ENCODE results near the gene POLR3B.
A peak's percentile ranks its signal among the peaks of the same experiment; 100 is the strongest.
"Not testable (repeated sequence)": the region's sequence is repeated elsewhere in the genome, so short reads cannot be mapped to it uniquely, and the experiment has no call there.

POLR3B gene

GRCh38 chr12:106465605-106466004 is 108.1 kb downstream of the POLR3B start:
- not testable (repeated sequence) for H3K27ac ChIP-seq (ENCODE audit: low read depth, low read length); H3K9me3 ChIP-seq (ENCODE audit: insufficient read depth, low read depth, low read length); H3K4me3 ChIP-seq (ENCODE audit: low read length); H3K36me3 ChIP-seq (ENCODE audit: insufficient read depth, low read length); H3K27me3 ChIP-seq (ENCODE audit: insufficient read depth, low read length); H3K9ac ChIP-seq (ENCODE audit: low read depth, low read length); H3K4me1 ChIP-seq (ENCODE audit: insufficient read depth, low read length)
- 100% methylated on average over 3 of the region's 4 CpGs for WGBS

DNA sequence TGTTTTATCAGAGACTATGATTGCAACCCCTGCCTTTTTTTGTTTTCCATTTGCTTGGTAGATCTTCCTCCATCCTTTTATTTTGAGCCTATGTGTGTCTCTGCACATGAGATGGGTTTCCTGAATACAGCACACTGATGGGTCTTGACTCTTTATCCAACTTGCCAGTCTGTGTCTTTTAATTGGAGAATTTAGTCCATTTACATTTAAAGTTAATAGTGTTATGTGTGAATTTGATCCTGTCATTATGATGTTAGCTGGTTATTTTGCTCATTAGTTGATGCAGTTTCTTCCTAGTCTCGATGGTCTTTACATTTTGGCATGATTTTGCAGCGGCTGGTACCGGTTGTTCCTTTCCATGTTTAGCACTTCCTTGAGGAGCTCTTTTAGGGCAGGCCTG is 118.1 kb downstream of the POLR3B start:
- not testable (repeated sequence) for H3K27me3 ChIP-seq (ENCODE audit: insufficient read depth, low read length); H3K27ac ChIP-seq (ENCODE audit: low read depth, low read length); H3K9ac ChIP-seq (ENCODE audit: low read depth, low read length); H3K4me3 ChIP-seq (ENCODE audit: low read length); H3K9me3 ChIP-seq (ENCODE audit: insufficient read depth, low read depth, low read length); H3K36me3 ChIP-seq (ENCODE audit: insufficient read depth, low read length); H3K4me1 ChIP-seq (ENCODE audit: insufficient read depth, low read length)
- WGBS: 100% methylated on average over 3 of the region's 3 CpGs

DNA sequence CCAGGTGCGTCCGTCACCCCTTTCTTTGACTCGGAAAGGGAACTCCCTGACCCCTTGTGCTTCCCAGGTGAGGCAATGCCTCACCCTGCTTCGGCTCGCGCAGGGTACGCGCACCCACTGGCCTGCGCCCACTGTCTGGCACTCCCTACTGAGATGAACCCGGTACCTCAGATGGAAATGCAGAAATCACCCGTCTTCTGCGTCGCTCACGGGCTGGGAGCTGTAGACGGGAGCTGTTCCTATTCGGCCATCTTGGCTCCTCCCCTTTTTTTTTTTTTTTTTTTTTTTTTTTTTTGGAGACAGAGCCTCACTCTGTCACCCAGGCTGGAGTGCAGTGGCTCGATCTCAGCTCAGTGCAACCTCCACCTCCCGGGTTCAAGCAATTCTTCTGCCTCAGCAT is 120.1 kb downstream of the POLR3B start:
- not testable (repeated sequence) for H3K36me3 ChIP-seq (ENCODE audit: insufficient read depth, low read length); H3K27ac ChIP-seq (ENCODE audit: low read depth, low read length); H3K9me3 ChIP-seq (ENCODE audit: insufficient read depth, low read depth, low read length); H3K9ac ChIP-seq (ENCODE audit: low read depth, low read length); H3K4me1 ChIP-seq (ENCODE audit: insufficient read depth, low read length); H3K27me3 ChIP-seq (ENCODE audit: insufficient read depth, low read length)
- H3K4me3 ChIP-seq (ENCODE audit: low read length): peak overlapping the region; percentile 32; the same call in 1 of the 2 replicates
- 79% methylated on average over 18 of the region's 18 CpGs for WGBS

- no peaks in the 10 kb centered on the region for H3K27me3 ChIP-seq (ENCODE audit: insufficient read depth, low read length)
- no peak overlapping the region for H3K4me3 ChIP-seq (ENCODE audit: low read length)
- no peak overlapping the region for H3K9ac ChIP-seq (ENCODE audit: low read depth, low read length)
- no peaks in the 10 kb centered on the region; the same call in 1 of the 2 replicates for H3K36me3 ChIP-seq (ENCODE audit: insufficient read depth, low read length)
- 100% methylated on average over 1 of the region's 1 CpG for WGBS
- H3K4me1 ChIP-seq (ENCODE audit: insufficient read depth, low read length): no peaks in the 10 kb centered on the region; the same call in 1 of the 2 replicates
- no peaks in the 10 kb centered on the region for H3K9me3 ChIP-seq (ENCODE audit: insufficient read depth, low read depth, low read length)
- no peak overlapping the region for H3K27ac ChIP-seq (ENCODE audit: low read depth, low read length)
Measured at GRCh38 chr12:106480251-106480650, 122.7 kb downstream of the POLR3B start.

DNA sequence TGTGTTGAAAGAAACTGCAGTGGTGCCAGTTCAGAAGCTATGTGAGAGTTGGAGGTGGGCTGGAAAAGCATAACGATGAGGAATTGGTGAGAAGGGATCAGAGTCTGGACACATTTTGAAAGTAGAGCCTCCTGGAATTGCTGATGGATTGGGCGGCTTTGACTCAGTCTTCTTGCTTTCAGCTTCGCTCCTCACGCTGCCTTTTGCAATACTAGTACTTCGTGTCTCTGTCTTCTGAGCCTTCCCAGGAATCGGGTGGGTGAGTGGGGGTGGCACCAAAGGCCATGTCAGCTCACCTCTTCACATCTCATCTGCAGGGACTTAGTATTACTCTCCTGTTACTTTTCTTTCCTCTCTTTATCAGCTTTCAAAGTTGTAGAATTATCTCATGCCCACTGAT is 123.7 kb downstream of the POLR3B start:
- H3K27ac ChIP-seq (ENCODE audit: low read depth, low read length): no peak overlapping the region
- H3K27me3 ChIP-seq (ENCODE audit: insufficient read depth, low read length): no peaks in the 10 kb centered on the region
- no peak overlapping the region for H3K9ac ChIP-seq (ENCODE audit: low read depth, low read length)
- H3K4me1 ChIP-seq (ENCODE audit: insufficient read depth, low read length): no peaks in the 10 kb centered on the region; the same call in 1 of the 2 replicates
- no peaks in the 10 kb centered on the region; the same call in 1 of the 2 replicates for H3K36me3 ChIP-seq (ENCODE audit: insufficient read depth, low read length)
- H3K4me3 ChIP-seq (ENCODE audit: low read length): no peak overlapping the region
- 91% methylated on average over 6 of the region's 6 CpGs for WGBS
- H3K9me3 ChIP-seq (ENCODE audit: insufficient read depth, low read depth, low read length): no peaks in the 10 kb centered on the region

DNA sequence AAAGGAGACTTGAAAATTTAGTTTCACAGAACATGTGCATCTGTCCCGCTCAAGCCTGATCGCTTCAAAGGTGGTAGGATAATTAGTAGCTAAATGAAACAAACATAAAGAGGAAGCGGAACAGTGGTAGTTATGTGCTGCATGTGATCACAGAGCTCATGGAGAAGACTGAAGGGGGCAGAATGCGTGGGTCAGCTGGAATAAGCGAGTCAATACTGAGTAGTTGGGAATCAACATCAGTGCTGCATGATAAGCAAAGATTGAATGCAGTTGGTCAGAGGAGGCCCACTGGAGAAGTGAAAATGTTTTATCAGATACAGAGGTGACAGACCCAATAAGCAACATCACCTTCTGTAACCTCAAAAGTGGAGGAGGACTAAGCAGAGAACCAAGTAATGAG is 130.1 kb downstream of the POLR3B start:
- no peaks in the 10 kb centered on the region for H3K9me3 ChIP-seq (ENCODE audit: insufficient read depth, low read depth, low read length)
- 93% methylated on average over 5 of the region's 5 CpGs for WGBS

GRCh38 chr12:106488884-106489283 is 131.3 kb downstream of the POLR3B start:
- no peak overlapping the region for H3K9ac ChIP-seq (ENCODE audit: low read depth, low read length)
- H3K27ac ChIP-seq (ENCODE audit: low read depth, low read length): no peak overlapping the region
- H3K4me3 ChIP-seq (ENCODE audit: low read length): no peak overlapping the region
- no peaks in the 10 kb centered on the region for H3K9me3 ChIP-seq (ENCODE audit: insufficient read depth, low read depth, low read length)
- H3K36me3 ChIP-seq (ENCODE audit: insufficient read depth, low read length): no peaks in the 10 kb centered on the region; the same call in 1 of the 2 replicates
- peaks cover 38% of the 10 kb centered on the region for H3K4me1 ChIP-seq (ENCODE audit: insufficient read depth, low read length)
- no peaks in the 10 kb centered on the region for H3K27me3 ChIP-seq (ENCODE audit: insufficient read depth, low read length)
- WGBS: 82% methylated on average over 2 of the region's 3 CpGs

More for the DNA sequence above, 130.1 kb downstream of the POLR3B start:
- no peaks in the 10 kb centered on the region; the same call in 1 of the 2 replicates for H3K36me3 ChIP-seq (ENCODE audit: insufficient read depth, low read length)
- H3K9ac ChIP-seq (ENCODE audit: low read depth, low read length): no peak overlapping the region
- no peak overlapping the region for H3K27ac ChIP-seq (ENCODE audit: low read depth, low read length)
- H3K27me3 ChIP-seq (ENCODE audit: insufficient read depth, low read length): no peaks in the 10 kb centered on the region
- H3K4me1 ChIP-seq (ENCODE audit: insufficient read depth, low read length): peaks cover 26% of the 10 kb centered on the region
- H3K4me3 ChIP-seq (ENCODE audit: low read length): no peak overlapping the region

DNA sequence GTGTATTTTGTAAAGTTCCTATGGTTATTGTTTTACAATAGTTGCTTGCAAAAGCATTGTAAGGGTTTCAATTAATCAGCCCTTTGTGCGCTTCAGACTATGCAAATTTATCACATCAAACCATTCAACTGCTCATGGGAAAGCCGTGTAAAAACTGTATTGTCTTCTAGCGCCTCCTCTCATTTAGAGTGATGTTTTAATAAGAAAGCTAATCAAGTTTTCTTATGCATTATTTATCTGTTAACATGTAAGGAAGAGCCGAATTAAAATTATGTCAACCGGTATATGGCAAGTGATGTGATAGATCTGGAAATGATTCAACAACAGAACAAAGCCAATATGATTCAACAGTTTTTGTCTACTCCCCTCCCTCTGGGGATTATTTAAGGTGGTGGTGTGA is 132.7 kb downstream of the POLR3B start:
- 86% methylated on average over 3 of the region's 5 CpGs for WGBS
- H3K4me1 ChIP-seq (ENCODE audit: insufficient read depth, low read length): peaks cover 43% of the 10 kb centered on the region
- H3K9me3 ChIP-seq (ENCODE audit: insufficient read depth, low read depth, low read length): no peaks in the 10 kb centered on the region
- H3K4me3 ChIP-seq (ENCODE audit: low read length): no peak overlapping the region
- no peaks in the 10 kb centered on the region for H3K27me3 ChIP-seq (ENCODE audit: insufficient read depth, low read length)
- H3K9ac ChIP-seq (ENCODE audit: low read depth, low read length): no peak overlapping the region
- H3K27ac ChIP-seq (ENCODE audit: low read depth, low read length): no peak overlapping the region
- H3K36me3 ChIP-seq (ENCODE audit: insufficient read depth, low read length): no peaks in the 10 kb centered on the region

GRCh38 chr12:106492857-106493256 is 135.3 kb downstream of the POLR3B start:
- Histone ChIP-seq H3K27me3 (ENCODE audit: insufficient read depth, low read length) (no peaks in the 10 kb centered on the region), H3K36me3 (ENCODE audit: insufficient read depth, low read length) (peaks cover 12% of the 10 kb centered on the region), H3K9ac (ENCODE audit: low read depth, low read length) (no peak overlapping the region), H3K9me3 (ENCODE audit: insufficient read depth, low read depth, low read length) (no peaks in the 10 kb centered on the region), H3K27ac (ENCODE audit: low read depth, low read length) (no peak overlapping the region), H3K4me3 (ENCODE audit: low read length) (no peak overlapping the region), H3K4me1 (ENCODE audit: insufficient read depth, low read length) (peaks cover 43% of the 10 kb centered on the region)
- no CpG with 5 or more reads among the region's 2 CpGs for WGBS

- H3K27ac ChIP-seq (ENCODE audit: low read depth, low read length): no peak overlapping the region
- no peak overlapping the region for H3K9ac ChIP-seq (ENCODE audit: low read depth, low read length)
- H3K4me3 ChIP-seq (ENCODE audit: low read length): no peak overlapping the region
- H3K4me1 ChIP-seq (ENCODE audit: insufficient read depth, low read length): peaks cover 43% of the 10 kb centered on the region
- no peaks in the 10 kb centered on the region for H3K27me3 ChIP-seq (ENCODE audit: insufficient read depth, low read length)
- peaks cover 15% of the 10 kb centered on the region for H3K36me3 ChIP-seq (ENCODE audit: insufficient read depth, low read length)
- H3K9me3 ChIP-seq (ENCODE audit: insufficient read depth, low read depth, low read length): no peaks in the 10 kb centered on the region
- WGBS: 82% methylated on average over 4 of the region's 4 CpGs
Measured at GRCh38 chr12:106493531-106493930, 136.0 kb downstream of the POLR3B start.

- H3K4me3 ChIP-seq (ENCODE audit: low read length): no peak overlapping the region
- no peak overlapping the region for H3K27ac ChIP-seq (ENCODE audit: low read depth, low read length)
- WGBS: 94% methylated on average over 5 of the region's 5 CpGs
Measured at GRCh38 chr12:106495354-106495965, 137.9 kb downstream of the POLR3B start.

GRCh38 chr12:106498056-106498455 is 140.5 kb downstream of the POLR3B start:
- H3K36me3 ChIP-seq (ENCODE audit: insufficient read depth, low read length): peaks cover 24% of the 10 kb centered on the region
- 92% methylated on average over 7 of the region's 7 CpGs for WGBS
- peaks cover 14% of the 10 kb centered on the region for H3K4me1 ChIP-seq (ENCODE audit: insufficient read depth, low read length)
- H3K27ac ChIP-seq (ENCODE audit: low read depth, low read length): no peak overlapping the region
- H3K9ac ChIP-seq (ENCODE audit: low read depth, low read length): no peak overlapping the region
- H3K4me3 ChIP-seq (ENCODE audit: low read length): no peak overlapping the region
- no peaks in the 10 kb centered on the region for H3K27me3 ChIP-seq (ENCODE audit: insufficient read depth, low read length)
- no peaks in the 10 kb centered on the region for H3K9me3 ChIP-seq (ENCODE audit: insufficient read depth, low read depth, low read length)

More at GRCh38 chr12:106495354-106495965, 137.9 kb downstream of the POLR3B start:
- no peaks in the 10 kb centered on the region for H3K9me3 ChIP-seq (ENCODE audit: insufficient read depth, low read depth, low read length)
- no peak overlapping the region for H3K9ac ChIP-seq (ENCODE audit: low read depth, low read length)
- H3K27me3 ChIP-seq (ENCODE audit: insufficient read depth, low read length): no peaks in the 10 kb centered on the region
- peaks cover 29% of the 10 kb centered on the region for H3K4me1 ChIP-seq (ENCODE audit: insufficient read depth, low read length)
- peaks cover 15% of the 10 kb centered on the region for H3K36me3 ChIP-seq (ENCODE audit: insufficient read depth, low read length)

Measured in HUES64 (cell line).